Muscle of leg (tissue), 11 donors: Measurements from ENCODE around the gene C1QTNF8. TPM values are rescaled to one million over a fixed set of nuclear protein-coding genes. Genes with fewer than 3 reads are reported as not detected.

Experiments used
- DNase-seq: peaks from one replicate; pipeline ENCODE4 v3.0.0; 2013
- H3K27ac ChIP-seq: one replicate; pipeline ENCODE4 v1.5.1; 2013; ENCODE audit warnings: mild to moderate bottlenecking, low read length, control low read depth
- H3K27me3 ChIP-seq: one replicate; pipeline ENCODE4 v1.6.1; 2013; ENCODE audit warnings: low read length; ENCODE audit not compliant: control insufficient read depth, insufficient read depth
- H3K36me3 ChIP-seq: one replicate; pipeline ENCODE4 v1.6.1; 2013; ENCODE audit warnings: low read length; ENCODE audit not compliant: control insufficient read depth, insufficient read depth
- H3K4me1 ChIP-seq: one replicate; pipeline ENCODE4 v1.6.1; 2013; ENCODE audit warnings: low read length; ENCODE audit not compliant: control insufficient read depth, insufficient read depth
- H3K4me3 ChIP-seq: one replicate; pipeline ENCODE4 v1.5.1; 2013; ENCODE audit warnings: low read length, control low read depth
- H3K9me3 ChIP-seq: replicated peaks from 2 replicates; pipeline ENCODE4 v1.6.1; 2013; ENCODE audit warnings: low read depth, low read length; ENCODE audit not compliant: control insufficient read depth
- WGBS: methylation state at CpG from one replicate; pipeline ENCODE4 v1.1.5; 2013; ENCODE audit warnings: missing lambda C conversion rate; ENCODE audit not compliant: insufficient coverage; 5-methylcytosine and 5-hydroxymethylcytosine counted together
- polyA plus RNA-seq, 8 donors: library from polyadenylated mRNA; unstranded; fragments of 120-200 nt; gene quantifications; one replicate each; pipeline versions ENCODE4 v1.2.1 to v1.2.3, GENCODE V29; 2013; ENCODE audit warnings: inconsistent platforms in 1 of 8, low replicate concordance in 1 of 8; ENCODE audit not compliant: insufficient read length in 8 of 8, insufficient read depth in 1 of 8
- total RNA-seq: library from RNA; stranded (reverse); fragments of 120-200 nt; gene quantifications from one replicate; pipeline ENCODE4 v1.2.4, GENCODE V29; 2013

The C1QTNF8 gene
- total and polyA plus RNA-seq, 9 donors = not detected

DNA sequence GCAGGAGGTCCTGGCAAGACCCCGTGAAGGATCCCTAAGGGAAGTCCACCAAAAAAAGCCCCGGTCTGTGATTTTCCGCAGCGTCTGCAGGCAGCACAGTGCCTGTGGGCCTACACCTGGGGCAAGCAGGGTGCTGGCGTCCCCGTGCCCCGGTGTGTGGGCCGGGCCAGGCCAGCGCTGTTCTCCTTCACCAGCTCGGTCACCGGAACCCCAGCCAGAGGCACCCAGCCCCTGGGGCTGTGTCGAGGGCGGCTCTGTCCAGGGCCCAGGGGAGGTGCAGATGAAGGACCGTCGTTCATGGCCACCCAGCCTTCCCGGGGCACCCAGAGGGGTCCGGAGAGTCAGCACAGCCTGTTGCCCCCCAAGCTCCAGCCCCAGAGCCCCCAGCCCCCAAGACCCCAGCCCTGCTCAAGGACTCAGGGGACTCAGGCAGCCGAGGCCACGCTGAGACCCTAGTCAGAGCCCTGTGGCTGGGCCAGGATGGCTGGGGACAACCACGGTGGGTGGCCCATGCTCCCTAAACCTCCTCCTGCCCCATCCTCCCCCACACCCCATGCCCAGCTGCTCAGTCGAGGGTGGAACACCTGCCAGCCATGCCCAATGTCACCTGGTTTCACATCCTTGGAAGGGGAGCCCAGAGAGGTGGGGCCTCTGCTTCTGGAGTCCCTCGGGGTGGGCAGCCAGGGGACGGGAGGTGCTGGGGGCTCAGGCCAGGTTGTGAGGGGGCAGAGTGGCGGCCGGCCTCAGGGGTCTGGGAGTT, 5.7 kb upstream of the C1QTNF8 start:
- H3K36me3 ChIP-seq = no peaks in the 10 kb centered on the region
- no peak for DNase-seq
- 65% methylated on average over 20 of the region's 25 CpGs for WGBS
- peaks cover 48% of the 10 kb centered on the region for H3K27me3 ChIP-seq
- H3K4me3 ChIP-seq = no peak overlapping the region
- no peak overlapping the region for H3K27ac ChIP-seq
- H3K4me1 ChIP-seq = peaks cover 14% of the 10 kb centered on the region
- no peaks in the 10 kb centered on the region for H3K9me3 ChIP-seq

DNA sequence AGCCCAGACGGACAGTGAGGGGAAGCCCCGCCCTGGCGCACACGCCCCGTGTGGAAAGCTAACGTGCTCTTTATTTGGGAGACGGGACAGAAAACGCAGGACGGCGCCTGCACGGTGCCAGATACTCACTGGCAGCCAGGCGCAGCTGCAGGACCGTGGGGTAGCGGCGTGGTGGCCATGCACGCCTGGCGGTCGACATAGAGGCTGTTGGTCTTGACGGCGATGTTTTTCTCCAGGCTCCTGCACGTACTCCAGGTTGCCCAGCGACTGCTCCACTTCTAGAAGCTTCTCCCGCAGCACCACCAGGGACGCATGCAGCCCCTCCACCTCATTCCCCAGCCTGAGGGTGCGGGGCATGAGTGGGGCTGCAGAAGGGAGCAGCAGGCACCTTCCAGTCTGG, 5.1 kb upstream of the C1QTNF8 start:
- Histone ChIP-seq H3K36me3 (no peaks in the 10 kb centered on the region), H3K4me3 (no peak overlapping the region), H3K9me3 (no peaks in the 10 kb centered on the region), H3K4me1 (peaks cover 16% of the 10 kb centered on the region), H3K27me3 (peaks cover 48% of the 10 kb centered on the region), H3K27ac (no peak overlapping the region)
- WGBS = 54% methylated on average over 24 of the region's 25 CpGs
- no peak for DNase-seq

GRCh38 chr16:1100084-1100800, 4.2 kb upstream of the C1QTNF8 start:
- 58% methylated on average over 4 of the region's 21 CpGs for WGBS
- no peaks in the 10 kb centered on the region for H3K9me3 ChIP-seq
- H3K36me3 ChIP-seq = no peaks in the 10 kb centered on the region
- DNase-seq = no peak
- H3K4me3 ChIP-seq = no peak overlapping the region
- peaks cover 41% of the 10 kb centered on the region for H3K27me3 ChIP-seq
- peaks cover 14% of the 10 kb centered on the region for H3K4me1 ChIP-seq
- no peak overlapping the region for H3K27ac ChIP-seq

GRCh38 chr16:1099189-1100083, 3.4 kb upstream of the C1QTNF8 start:
- no peaks in the 10 kb centered on the region for H3K36me3 ChIP-seq
- no peak for DNase-seq
- H3K9me3 ChIP-seq = no peaks in the 10 kb centered on the region
- H3K4me1 ChIP-seq = peaks cover 14% of the 10 kb centered on the region
- no peak overlapping the region for H3K27ac ChIP-seq
- 49% methylated on average over 33 of the region's 35 CpGs for WGBS
- peaks cover 37% of the 10 kb centered on the region for H3K27me3 ChIP-seq
- no peak overlapping the region for H3K4me3 ChIP-seq

GRCh38 chr16:1098266-1098991, 2.4 kb upstream of the C1QTNF8 start:
- Histone ChIP-seq H3K9me3 (no peaks in the 10 kb centered on the region), H3K27me3 (peaks cover 28% of the 10 kb centered on the region), H3K4me3 (no peak overlapping the region), H3K27ac (no peak overlapping the region), H3K36me3 (no peaks in the 10 kb centered on the region), H3K4me1 (peaks cover 12% of the 10 kb centered on the region)
- WGBS = 33% methylated on average over 29 of the region's 34 CpGs
- no peak for DNase-seq

- Histone ChIP-seq H3K27me3 (peaks cover 25% of the 10 kb centered on the region), H3K36me3 (no peaks in the 10 kb centered on the region), H3K9me3 (no peaks in the 10 kb centered on the region), H3K27ac (no peak overlapping the region), H3K4me1 (peaks cover 5% of the 10 kb centered on the region), H3K4me3 (no peak overlapping the region)
- no peak for DNase-seq
- 85% methylated on average over 5 of the region's 23 CpGs for WGBS
Observed at GRCh38 chr16:1097800-1098199, 1.8 kb upstream of the C1QTNF8 start.

GRCh38 chr16:1097156-1097555, 1.1 kb upstream of the C1QTNF8 start:
- peaks cover 5% of the 10 kb centered on the region for H3K4me1 ChIP-seq
- DNase-seq = no peak
- no peak overlapping the region for H3K4me3 ChIP-seq
- WGBS = 74% methylated on average over 14 of the region's 18 CpGs
- H3K36me3 ChIP-seq = no peaks in the 10 kb centered on the region
- no peaks in the 10 kb centered on the region for H3K9me3 ChIP-seq
- H3K27me3 ChIP-seq = peaks cover 25% of the 10 kb centered on the region
- H3K27ac ChIP-seq = no peak overlapping the region

DNA sequence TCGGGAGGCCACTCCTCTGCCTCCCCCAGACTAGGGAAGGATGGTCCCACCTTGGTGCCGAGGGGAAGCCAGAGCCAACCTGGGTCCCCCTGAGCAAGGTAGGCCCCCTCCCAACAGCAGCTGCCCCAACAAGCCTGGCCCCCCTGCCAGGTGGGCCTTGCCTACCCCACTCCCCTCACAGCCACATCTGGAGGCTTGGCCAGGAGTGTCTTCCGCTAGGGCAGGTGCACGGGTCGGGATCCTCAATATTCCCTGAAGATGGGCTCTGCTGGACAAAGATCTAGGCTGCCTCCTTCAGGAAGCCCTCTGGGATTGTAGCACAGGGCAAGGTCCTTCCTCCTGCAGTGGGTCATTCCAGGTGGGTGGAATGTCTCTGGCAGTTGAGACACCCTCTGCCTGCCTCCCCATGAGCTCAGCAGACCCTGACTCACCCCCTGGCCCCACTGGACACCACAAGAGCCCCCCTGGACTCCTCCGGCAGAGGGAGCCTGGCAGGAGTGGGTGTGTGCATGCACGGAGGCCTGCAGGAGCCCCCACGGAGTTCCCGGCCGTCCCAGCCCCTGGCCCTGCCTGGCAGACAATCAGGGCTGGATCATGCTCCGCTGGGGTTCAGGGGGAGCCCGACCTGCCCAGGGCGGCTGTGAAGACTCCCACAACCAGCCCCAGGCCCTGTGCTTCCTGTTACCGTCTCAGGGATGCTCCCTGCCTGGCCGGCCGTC, 435 bp downstream of the C1QTNF8 start:
- H3K4me1 ChIP-seq = peaks cover 14% of the 10 kb centered on the region
- H3K27ac ChIP-seq = no peak overlapping the region
- H3K9me3 ChIP-seq = no peaks in the 10 kb centered on the region
- 50% methylated on average over 15 of the region's 16 CpGs for WGBS
- H3K4me3 ChIP-seq = no peak overlapping the region
- no peaks in the 10 kb centered on the region for H3K36me3 ChIP-seq
- DNase-seq = no peak
- H3K27me3 ChIP-seq = peaks cover 21% of the 10 kb centered on the region
